Adrenal gland (tissue), 5 donors: Measurements from ENCODE around the gene CHPF2.

ENCODE experiments used
- CTCF ChIP-seq, 6 experiments: fragments of 450-650 bp in 4 of 6; fragments of 200-600 bp in 2 of 6; sonication (generic) in 1 of 6; IDR thresholded peaks; 1 replicate in 5 of 6; 2 replicates in 1 of 6; pipeline versions ENCODE4 v1.5.1 to v1.8.0; 2016 to 2021; ENCODE audit warnings: antibody characterized with exemption in 6 of 6, mild to moderate bottlenecking in 2 of 6, moderate library complexity in 1 of 6
- POLR2A ChIP-seq, 2 donors: fragments of 450-650 bp; IDR thresholded peaks; one replicate each; pipeline ENCODE4 v1.6.1; 2017; ENCODE audit warnings: antibody characterized with exemption in 2 of 2, mild to moderate bottlenecking in 2 of 2, moderate library complexity in 1 of 2
- donor health status: DM: no; HTN: no; CAD: no.

- TF ChIP-seq CTCF (IDR thresholded peaks at IDR 0.05): no peak
- TF ChIP-seq POLR2A (IDR thresholded peaks at IDR 0.05): peak in 1 of 2 donors; percentile 18
These were observed 18.2 kb downstream of the CHPF2 start for GRCh38 chr7:151250181-151251132.
